ENCODE measurements around the gene HLA-DOA.

DNA sequence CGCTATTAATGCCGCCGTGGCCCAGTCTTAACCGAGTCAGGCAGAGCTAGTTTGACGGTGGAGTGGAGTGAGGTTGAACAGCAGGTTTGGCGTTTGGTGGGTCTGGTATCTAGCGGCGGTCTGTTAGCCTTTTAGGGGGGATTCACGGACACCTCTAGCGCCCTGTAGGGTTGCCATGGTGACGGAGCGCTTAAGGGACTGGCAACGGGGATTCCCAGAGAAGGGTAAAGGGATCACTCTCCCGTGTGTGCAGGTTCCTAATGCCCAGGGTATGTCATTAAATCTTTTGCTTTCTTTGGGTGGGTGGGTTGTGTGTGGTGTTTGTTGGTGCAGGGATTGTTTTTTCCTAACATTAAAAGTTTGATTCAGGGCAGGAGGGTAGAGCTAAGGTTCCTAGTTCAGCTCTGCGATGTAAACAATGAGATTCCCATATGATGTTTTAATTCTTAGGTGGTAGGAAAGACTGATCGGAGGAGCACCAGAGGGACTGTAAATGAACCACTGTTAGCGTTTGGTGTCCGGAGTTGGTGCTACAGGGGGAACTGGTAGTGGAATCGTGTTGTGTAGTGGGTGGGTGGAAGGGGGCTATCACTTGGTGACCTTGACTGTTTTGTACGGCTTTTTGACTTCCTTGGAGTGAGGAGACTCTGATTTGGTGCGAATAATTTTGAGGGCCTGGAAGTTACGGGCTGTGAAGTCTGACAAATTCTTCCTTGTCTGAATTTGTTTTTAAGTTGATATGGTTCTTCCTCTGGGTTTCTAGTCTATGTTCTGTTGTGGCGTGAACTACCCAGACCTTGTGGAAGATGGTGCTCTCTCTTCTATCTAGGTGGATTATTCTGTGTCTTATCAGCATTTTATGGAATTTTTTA lies 36.0 kb downstream of the HLA-DOA start:
- TF ChIP-seq GLIS3 (CRISPR knock-in tag; IDR thresholded peaks at IDR 0.05) (no peak), ZFP30 (CRISPR knock-in tag; IDR thresholded peaks at IDR 0.05) (no peak), OSR1 (CRISPR knock-in tag; IDR thresholded peaks at IDR 0.05) (no peak), ZC3H10 (CRISPR knock-in tag; IDR thresholded peaks at IDR 0.05) (no peak), TOX (CRISPR knock-in tag; IDR thresholded peaks at IDR 0.05; ENCODE audit: borderline replicate concordance) (no peak), ARNTL (CRISPR knock-in tag; IDR thresholded peaks at IDR 0.05; ENCODE audit: borderline replicate concordance, low read depth) (no peak), BACH2 (CRISPR knock-in tag; IDR thresholded peaks at IDR 0.05; ENCODE audit: borderline replicate concordance) (no peak), ZFP3 (CRISPR knock-in tag; IDR thresholded peaks at IDR 0.05) (no peak), PPARA (CRISPR knock-in tag; IDR thresholded peaks at IDR 0.05; ENCODE audit: borderline replicate concordance) (no peak)
- TF ChIP-seq, protein P1, sequence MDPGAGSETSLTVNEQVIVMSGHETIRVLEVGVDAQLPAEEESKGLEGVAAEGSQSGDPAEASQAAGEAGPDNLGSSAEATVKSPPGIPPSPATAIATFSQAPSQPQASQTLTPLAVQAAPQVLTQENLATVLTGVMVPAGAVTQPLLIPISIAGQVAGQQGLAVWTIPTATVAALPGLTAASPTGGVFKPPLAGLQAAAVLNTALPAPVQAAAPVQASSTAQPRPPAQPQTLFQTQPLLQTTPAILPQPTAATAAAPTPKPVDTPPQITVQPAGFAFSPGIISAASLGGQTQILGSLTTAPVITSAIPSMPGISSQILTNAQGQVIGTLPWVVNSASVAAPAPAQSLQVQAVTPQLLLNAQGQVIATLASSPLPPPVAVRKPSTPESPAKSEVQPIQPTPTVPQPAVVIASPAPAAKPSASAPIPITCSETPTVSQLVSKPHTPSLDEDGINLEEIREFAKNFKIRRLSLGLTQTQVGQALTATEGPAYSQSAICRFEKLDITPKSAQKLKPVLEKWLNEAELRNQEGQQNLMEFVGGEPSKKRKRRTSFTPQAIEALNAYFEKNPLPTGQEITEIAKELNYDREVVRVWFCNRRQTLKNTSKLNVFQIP (CRISPR knock-in tag; IDR thresholded peaks at IDR 0.05; ENCODE audit: borderline replicate concordance, low read depth): no peak
- TF ChIP-seq, protein P2, sequence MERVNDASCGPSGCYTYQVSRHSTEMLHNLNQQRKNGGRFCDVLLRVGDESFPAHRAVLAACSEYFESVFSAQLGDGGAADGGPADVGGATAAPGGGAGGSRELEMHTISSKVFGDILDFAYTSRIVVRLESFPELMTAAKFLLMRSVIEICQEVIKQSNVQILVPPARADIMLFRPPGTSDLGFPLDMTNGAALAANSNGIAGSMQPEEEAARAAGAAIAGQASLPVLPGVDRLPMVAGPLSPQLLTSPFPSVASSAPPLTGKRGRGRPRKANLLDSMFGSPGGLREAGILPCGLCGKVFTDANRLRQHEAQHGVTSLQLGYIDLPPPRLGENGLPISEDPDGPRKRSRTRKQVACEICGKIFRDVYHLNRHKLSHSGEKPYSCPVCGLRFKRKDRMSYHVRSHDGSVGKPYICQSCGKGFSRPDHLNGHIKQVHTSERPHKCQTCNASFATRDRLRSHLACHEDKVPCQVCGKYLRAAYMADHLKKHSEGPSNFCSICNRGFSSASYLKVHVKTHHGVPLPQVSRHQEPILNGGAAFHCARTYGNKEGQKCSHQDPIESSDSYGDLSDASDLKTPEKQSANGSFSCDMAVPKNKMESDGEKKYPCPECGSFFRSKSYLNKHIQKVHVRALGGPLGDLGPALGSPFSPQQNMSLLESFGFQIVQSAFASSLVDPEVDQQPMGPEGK (CRISPR knock-in tag; IDR thresholded peaks at IDR 0.05; ENCODE audit: borderline replicate concordance): no peak

Measured in SK-N-SH treated with all-trans-retinoic acid at 6 μM for 48 hours (cell line).